ENCODE measurements around the gene DCBLD2.

Gene DCBLD2

GRCh38 chr3:98786364-98787006 is 115.0 kb downstream of the DCBLD2 start:
- TF ChIP-seq CTCF (IDR thresholded peaks at IDR 0.05; ENCODE audit: control insufficient read depth, extremely low read depth, insufficient read depth), result no peak
- DNase-seq (ENCODE audit: low read depth), result no peak
- H3K4me3 ChIP-seq (ENCODE audit: low read depth, low read length), result no peak overlapping the region

- no peak for DNase-seq (ENCODE audit: low read depth)
- no peak overlapping the region for H3K4me3 ChIP-seq (ENCODE audit: low read depth, low read length)
- no peak for TF ChIP-seq CTCF (IDR thresholded peaks at IDR 0.05; ENCODE audit: control insufficient read depth, extremely low read depth, insufficient read depth)
Measured at GRCh38 chr3:98784666-98785600, 116.6 kb downstream of the DCBLD2 start.

GRCh38 chr3:98784042-98784441 is 117.5 kb downstream of the DCBLD2 start:
- TF ChIP-seq CTCF (IDR thresholded peaks at IDR 0.05; ENCODE audit: control insufficient read depth, extremely low read depth, insufficient read depth), result no peak
- peak; percentile 76 for DNase-seq (ENCODE audit: low read depth)
- H3K4me3 ChIP-seq (ENCODE audit: low read depth, low read length), result no peak overlapping the region

GRCh38 chr3:98782824-98783500 is 118.5 kb downstream of the DCBLD2 start:
- TF ChIP-seq CTCF (IDR thresholded peaks at IDR 0.05; ENCODE audit: control insufficient read depth, extremely low read depth, insufficient read depth), result no peak
- no peak for DNase-seq (ENCODE audit: low read depth)
- no peak overlapping the region for H3K4me3 ChIP-seq (ENCODE audit: low read depth, low read length)

GRCh38 chr3:98780343-98780742 is 121.2 kb downstream of the DCBLD2 start:
- no peak for DNase-seq (ENCODE audit: low read depth)
- H3K4me3 ChIP-seq (ENCODE audit: low read depth, low read length), result no peak overlapping the region
- TF ChIP-seq CTCF (IDR thresholded peaks at IDR 0.05; ENCODE audit: control insufficient read depth, extremely low read depth, insufficient read depth), result no peak

GRCh38 chr3:98779541-98780335 is 121.8 kb downstream of the DCBLD2 start:
- no peak for DNase-seq (ENCODE audit: low read depth)
- H3K4me3 ChIP-seq (ENCODE audit: low read depth, low read length), result no peak overlapping the region
- no peak for TF ChIP-seq CTCF (IDR thresholded peaks at IDR 0.05; ENCODE audit: control insufficient read depth, extremely low read depth, insufficient read depth)

All from LNCaP clone FGC (cell line).